Activated T-helper 1 cell treated with Interleukin-2 at 50 U/mL for 16 hours (primary cell): Measurements from ENCODE around the gene GSTCD.
"Not testable (repeated sequence)": the region's sequence is repeated elsewhere in the genome, so short reads cannot be mapped to it uniquely, and the experiment has no call there.

ENCODE experiments used
- DNase-seq: peaks from one replicate; pipeline ENCODE4 v3.0.0-alpha.2; 2020; ENCODE audit warnings: low read depth

GSTCD gene

GRCh38 chr4:105708181-105709080 lies at the start of gene GSTCD, which contains the start of gene INTS12:
Gene GSTCD (plus strand): TSS chr4:105708784. CDS start chr4:105717614, 8,830 bp downstream.
Gene INTS12 (minus strand): TSS chr4:105708689. CDS start chr4:105700005, 8,684 bp downstream.
- peak; percentile 76 for DNase-seq

GRCh38 chr4:105659190-105659589 lies 49.4 kb upstream of the GSTCD start:
- DNase-seq: no peak

GRCh38 chr4:105661028-105661427 lies 47.6 kb upstream of the GSTCD start:
- DNase-seq: no peak

- DNase-seq: no peak
Observed at GRCh38 chr4:105662935-105663675, 45.5 kb upstream of the GSTCD start.

- DNase-seq: no peak
Observed at GRCh38 chr4:105666693-105667092, 41.9 kb upstream of the GSTCD start.

- no peak for DNase-seq
Observed at GRCh38 chr4:105670684-105671083, 37.9 kb upstream of the GSTCD start.

GRCh38 chr4:105671301-105671700 lies 37.3 kb upstream of the GSTCD start:
- DNase-seq: no peak

GRCh38 chr4:105674011-105674410 lies 34.6 kb upstream of the GSTCD start:
- DNase-seq: no peak

- no peak for DNase-seq
Observed at GRCh38 chr4:105677709-105678108, 30.9 kb upstream of the GSTCD start.

GRCh38 chr4:105679186-105679585 lies 29.4 kb upstream of the GSTCD start:
- no peak for DNase-seq

GRCh38 chr4:105683038-105683437 lies 25.5 kb upstream of the GSTCD start:
- DNase-seq: no peak

GRCh38 chr4:105686571-105686970 lies 22.0 kb upstream of the GSTCD start:
- DNase-seq: no peak

- not testable (repeated sequence) for DNase-seq
Observed at GRCh38 chr4:105694812-105695211, 13.8 kb upstream of the GSTCD start.

GRCh38 chr4:105695832-105696231 lies 12.8 kb upstream of the GSTCD start:
- DNase-seq: not testable (repeated sequence)

- no peak for DNase-seq
Observed at GRCh38 chr4:105698607-105699006, 10.0 kb upstream of the GSTCD start.

GRCh38 chr4:105707782-105708180 lies 803 bp upstream of the GSTCD start:
- no peak for DNase-seq

- DNase-seq: no peak
Observed at GRCh38 chr4:105709081-105709450, 482 bp downstream of the GSTCD start.

GRCh38 chr4:105710012-105710600 lies 1.5 kb downstream of the GSTCD start:
- no peak for DNase-seq

GRCh38 chr4:105710678-105711077 lies 2.1 kb downstream of the GSTCD start:
- DNase-seq: no peak

GRCh38 chr4:105712766-105713165 lies 4.2 kb downstream of the GSTCD start:
- DNase-seq: no peak

GRCh38 chr4:105714071-105714521 lies 5.5 kb downstream of the GSTCD start:
- no peak for DNase-seq

- DNase-seq: no peak
Observed at GRCh38 chr4:105714932-105715331, 6.3 kb downstream of the GSTCD start.
